Naive thymus-derived CD4-positive, alpha-beta T cell (primary cell): ENCODE results near the gene NOTO. TPM values are rescaled to one million over a fixed set of nuclear protein-coding genes. Genes with fewer than 3 reads are reported as not detected.

Experiments
- ATAC-seq: fragments of 150-1000 bp; cut with Tn5 transposase; 2 replicates; pipeline ENCODE4 v1.10.0; 2021; ENCODE audit warnings: mild to moderate bottlenecking, moderate library complexity
- CTCF ChIA-PET: fragments of 350-600 bp; sonication (Branson Sonifier 250); formaldehyde crosslinking; loops from one replicate; lab custom pipeline; 2021; ENCODE audit warnings: antibody characterized with exemption; lab: Charles Lee
- POLR2A ChIA-PET: fragments of 350-600 bp; sonication (Branson Sonifier 250); formaldehyde crosslinking; loops from one replicate; lab custom pipeline; 2021; ENCODE audit warnings: antibody characterized with exemption, inconsistent platforms; lab: Charles Lee
- DNase-seq, 9 donors: peaks; one replicate each; pipeline versions ENCODE4 v3.0.0 to v3.0.0-alpha.2; 2020 to 2022; ENCODE audit warnings: mixed read lengths in 1 of 9
- H3K27ac ChIP-seq: one replicate; pipeline ENCODE4 v1.7.0; 2013; ENCODE audit warnings: mild to moderate bottlenecking, low read depth, low read length, moderate library complexity
- H3K27me3 ChIP-seq, 2 donors: one replicate each; pipeline ENCODE4 v1.7.0; 2013; ENCODE audit warnings: low read length in 2 of 2, mild to moderate bottlenecking in 2 of 2, moderate library complexity in 2 of 2; ENCODE audit not compliant: control insufficient read depth in 2 of 2, insufficient read depth in 2 of 2
- H3K36me3 ChIP-seq, 3 experiments: 1 replicate in 2 of 3; 2 replicates in 1 of 3; pipeline ENCODE4 v1.7.0; 2013; ENCODE audit warnings: low read length in 3 of 3, mild to moderate bottlenecking in 3 of 3, moderate library complexity in 1 of 3; ENCODE audit not compliant: insufficient read depth in 3 of 3, control insufficient read depth in 2 of 3
- H3K4me1 ChIP-seq, 2 donors: one replicate each; pipeline ENCODE4 v1.7.0; 2013; ENCODE audit warnings: low read length in 2 of 2, mild to moderate bottlenecking in 2 of 2, moderate library complexity in 1 of 2; ENCODE audit not compliant: control insufficient read depth in 2 of 2, insufficient read depth in 2 of 2
- H3K4me3 ChIP-seq: 2 replicates; pipeline ENCODE4 v1.7.0; 2013; ENCODE audit warnings: mild to moderate bottlenecking, low read length
- H3K9me3 ChIP-seq, 3 experiments: 1 replicate in 2 of 3; 2 replicates in 1 of 3; pipeline ENCODE4 v1.7.0; 2013; ENCODE audit warnings: low read length in 3 of 3; ENCODE audit not compliant: control insufficient read depth in 2 of 3
- H3K27ac Mint-ChIP-seq, 9 donors: one replicate each; pipeline ENCODE4 v1.8.0; 2020 to 2022; ENCODE audit warnings: mixed read lengths in 9 of 9, mild to moderate bottlenecking in 8 of 9, moderate library complexity in 5 of 9, inconsistent platforms in 2 of 9
- H3K27me3 Mint-ChIP-seq, 5 donors: one replicate each; pipeline ENCODE4 v1.8.0; 2021 to 2022; ENCODE audit warnings: mixed read lengths in 5 of 5, mild to moderate bottlenecking in 1 of 5
- H3K36me3 Mint-ChIP-seq, 5 donors: one replicate each; pipeline ENCODE4 v1.8.0; 2020 to 2022; ENCODE audit warnings: mixed read lengths in 5 of 5, mild to moderate bottlenecking in 3 of 5, inconsistent platforms in 1 of 5
- H3K4me1 Mint-ChIP-seq, 7 donors: one replicate each; pipeline ENCODE4 v1.8.0; 2020 to 2022; ENCODE audit warnings: mixed read lengths in 7 of 7, mild to moderate bottlenecking in 3 of 7, inconsistent platforms in 1 of 7
- H3K4me3 Mint-ChIP-seq, 10 donors: one replicate each; pipeline ENCODE4 v1.8.0; 2020 to 2022; ENCODE audit warnings: mild to moderate bottlenecking in 10 of 10, mixed read lengths in 10 of 10, moderate library complexity in 6 of 10, inconsistent platforms in 2 of 10
- H3K9me3 Mint-ChIP-seq, 11 donors: one replicate each; pipeline ENCODE4 v1.8.0; 2020 to 2022; ENCODE audit warnings: mixed read lengths in 11 of 11, mild to moderate bottlenecking in 4 of 11, inconsistent platforms in 1 of 11, moderate library complexity in 1 of 11
- intact Hi-C, 2 donors: fragments of 100-400 bp; cut with micrococcal nuclease; formaldehyde crosslinking; loops; one replicate each; pipeline ENCODE4 v1.15.1; 2023
- polyA plus RNA-seq, 2 donors: library from polyadenylated mRNA; unstranded; fragments of 300-500 nt; fragmentation: Illumina TruSeq; gene quantifications; one replicate each; pipeline ENCODE4 v1.2.3, GENCODE V29; 2021
- total RNA-seq, 6 experiments: library from RNA in 5 of 6; stranded (reverse) in 5 of 6; gene quantifications; 1 replicate in 5 of 6; 2 replicates in 1 of 6; pipeline ENCODE4 v1.2.3 and lab custom pipeline; 2021 to 2026

NOTO gene
- total and polyA plus RNA-seq, 7 experiments from 2014 or later, result not detected

DNA sequence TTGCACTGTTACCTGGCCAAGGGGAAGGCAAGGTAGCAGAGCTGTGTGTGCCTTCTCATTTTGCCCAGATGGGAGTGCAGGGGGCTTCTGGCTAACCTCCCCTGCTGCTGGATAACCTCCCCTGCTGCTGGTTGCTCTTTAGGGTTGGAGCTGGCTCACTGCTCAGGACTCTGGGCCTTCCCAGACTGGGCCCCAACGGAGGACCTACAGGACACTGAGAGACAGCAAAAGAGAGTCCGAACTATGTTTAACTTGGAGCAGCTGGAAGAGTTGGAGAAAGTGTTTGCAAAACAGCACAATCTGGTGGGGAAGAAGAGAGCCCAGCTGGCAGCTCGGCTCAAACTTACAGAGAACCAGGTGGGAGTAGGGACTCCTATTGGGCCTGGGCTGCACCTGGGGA is 5.9 kb downstream of the NOTO start:
- Histone ChIP-seq H3K4me1 (peaks cover 9 to 11% of the 10 kb centered on the region in 2 donors), H3K36me3 (no peaks in the 10 kb centered on the region), H3K27ac (no peak overlapping the region), H3K4me3 (no peak overlapping the region), H3K27me3 (no peaks in the 10 kb centered on the region), H3K9me3 (no peaks in the 10 kb centered on the region)
- ChIA-PET CTCF (interaction anchor here (0.6 to 1.1 kb wide), 2 partner anchors 28 to 31 kb away, joined by 3 to 5 read pairs; no protein-coding TSS in a partner anchor), POLR2A (no interaction called here)
- ATAC-seq, result no peak
- no peaks in the 10 kb centered on the region for H3K36me3 Mint-ChIP-seq
- H3K27ac Mint-ChIP-seq, result no peak overlapping the region
- H3K27me3 Mint-ChIP-seq, result peaks cover 28 to 41% (median 33%) of the 10 kb centered on the region in 5 donors
- intact Hi-C loops, result no loop called here
- no peak for DNase-seq
- peaks cover 0 to 1% (median 0%) of the 10 kb centered on the region in 11 donors for H3K9me3 Mint-ChIP-seq
- peaks cover 2 to 16% (median 11%) of the 10 kb centered on the region in 7 donors for H3K4me1 Mint-ChIP-seq
- H3K4me3 Mint-ChIP-seq, result no peak overlapping the region

DNA sequence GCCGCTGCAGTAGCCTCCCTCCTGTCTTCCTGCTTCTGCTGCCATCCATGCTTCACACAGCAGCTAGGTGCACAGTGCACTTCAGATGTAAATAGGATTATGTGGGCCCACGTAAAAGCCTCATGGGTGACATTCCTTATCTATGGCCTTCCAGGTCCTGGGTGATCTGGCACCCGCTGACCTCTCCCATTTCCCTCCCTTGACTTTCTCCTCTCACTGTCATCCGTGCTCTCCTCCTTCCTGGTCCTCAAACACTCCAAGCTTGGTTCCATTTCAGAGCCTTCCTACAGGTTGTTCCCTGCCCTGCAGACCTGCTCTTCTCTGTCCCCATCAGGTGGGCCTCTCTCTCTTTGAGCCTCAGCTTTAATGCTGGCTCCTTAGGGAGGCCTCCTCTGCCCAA is 7.6 kb downstream of the NOTO start:
- Mint-ChIP-seq H3K27ac (no peak overlapping the region), H3K4me3 (no peak overlapping the region), H3K9me3 (no peaks in the 10 kb centered on the region), H3K27me3 (peaks cover 15 to 25% (median 19%) of the 10 kb centered on the region in 5 donors), H3K4me1 (peaks cover 6 to 28% (median 27%) of the 10 kb centered on the region in 7 donors), H3K36me3 (peaks cover 0 to 1% (median 0%) of the 10 kb centered on the region in 5 donors)
- H3K4me1 ChIP-seq, result peaks cover 14 to 18% of the 10 kb centered on the region in 2 donors
- no peak for DNase-seq
- H3K27ac ChIP-seq, result no peak overlapping the region
- CTCF ChIA-PET, result interaction anchor here (1.1 to 3.7 kb wide), 2 partner anchors 33 to 125 kb away, joined by 3 to 25 read pairs; no protein-coding TSS in a partner anchor
- H3K36me3 ChIP-seq, result peaks cover 0 to 4% (median 0%) of the 10 kb centered on the region in 3 experiments
- H3K9me3 ChIP-seq, result no peaks in the 10 kb centered on the region
- H3K4me3 ChIP-seq, result no peak overlapping the region
- POLR2A ChIA-PET, result interaction anchor here (0.6 kb wide), 1 partner anchor 937 kb away, joined by 3 read pairs; no protein-coding TSS in a partner anchor
- H3K27me3 ChIP-seq, result no peaks in the 10 kb centered on the region
- ATAC-seq, result no peak
- intact Hi-C loops, result loop anchor here in 1 of 2 donors (5.0 kb wide), 1 partner anchor 1747 kb away; the partner anchor contains the start of gene POLE4

DNA sequence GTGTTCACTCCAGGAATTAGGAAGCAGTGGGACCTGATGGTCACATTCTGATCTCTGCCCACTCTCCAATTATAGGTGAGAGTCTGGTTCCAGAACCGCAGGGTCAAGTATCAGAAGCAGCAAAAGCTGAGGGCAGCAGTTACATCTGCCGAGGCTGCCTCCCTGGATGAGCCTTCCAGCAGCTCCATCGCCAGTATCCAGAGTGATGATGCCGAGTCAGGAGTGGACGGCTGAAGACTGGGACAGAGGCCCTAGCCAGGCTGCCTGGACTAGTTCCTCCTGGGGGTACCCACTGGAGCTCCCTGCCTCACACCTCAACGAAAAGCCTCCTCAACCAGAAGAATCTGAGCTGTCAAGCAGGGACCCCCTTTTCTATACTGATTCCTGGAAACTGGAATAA is 8.3 kb downstream of the NOTO start:
- POLR2A ChIA-PET, result no interaction called here
- intact Hi-C loops, result loop anchor here in 1 of 2 donors (5.0 kb wide), 1 partner anchor 1747 kb away; the partner anchor contains the start of gene POLE4
- Mint-ChIP-seq H3K27ac (no peak overlapping the region), H3K27me3 (peaks cover 12 to 18% (median 16%) of the 10 kb centered on the region in 5 donors), H3K4me3 (no peak overlapping the region), H3K4me1 (peaks cover 13 to 35% (median 34%) of the 10 kb centered on the region in 7 donors), H3K9me3 (no peaks in the 10 kb centered on the region), H3K36me3 (peaks cover 0 to 1% (median 0%) of the 10 kb centered on the region in 5 donors)
- CTCF ChIA-PET, result interaction anchor here (0.5 to 3.7 kb wide), 4 partner anchors 34 to 324 kb away, joined by 3 to 25 read pairs (median 4); no protein-coding TSS in a partner anchor
- Histone ChIP-seq H3K27ac (no peak overlapping the region), H3K4me3 (no peak overlapping the region), H3K9me3 (no peaks in the 10 kb centered on the region), H3K4me1 (peaks cover 14 to 18% of the 10 kb centered on the region in 2 donors), H3K27me3 (no peaks in the 10 kb centered on the region), H3K36me3 (peaks cover 0 to 4% (median 0%) of the 10 kb centered on the region in 3 experiments)
- no peak for DNase-seq
- ATAC-seq, result no peak

DNA sequence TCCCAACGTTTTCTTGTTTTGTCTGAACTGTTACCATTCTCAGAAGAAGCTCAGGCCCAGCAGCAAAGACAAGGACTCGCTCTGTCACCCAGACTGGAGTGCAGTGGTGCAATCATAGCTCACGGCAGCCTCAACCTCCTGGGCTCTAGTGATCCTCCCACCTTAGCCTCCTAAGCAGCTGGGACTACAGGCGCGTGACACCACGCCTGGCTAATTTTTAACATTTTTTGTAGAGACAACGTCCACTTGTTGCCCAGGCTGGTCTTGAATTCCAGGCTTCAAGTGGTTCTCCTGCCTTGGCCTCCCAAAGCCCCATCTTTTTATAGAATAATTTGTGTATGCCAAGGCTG is 9.7 kb downstream of the NOTO start:
- Histone ChIP-seq H3K4me3 (no peak overlapping the region), H3K4me1 (peaks cover 14 to 18% of the 10 kb centered on the region in 2 donors), H3K9me3 (no peaks in the 10 kb centered on the region), H3K27ac (no peak overlapping the region), H3K27me3 (no peaks in the 10 kb centered on the region), H3K36me3 (peaks cover 0 to 4% (median 0%) of the 10 kb centered on the region in 3 experiments)
- Mint-ChIP-seq H3K4me3 (peak overlapping the region in 1 of 10 donors; percentile 97), H3K36me3 (peaks cover 0 to 1% (median 0%) of the 10 kb centered on the region in 5 donors), H3K4me1 (peaks cover 16 to 41% (median 36%) of the 10 kb centered on the region in 7 donors), H3K9me3 (no peaks in the 10 kb centered on the region), H3K27ac (no peak overlapping the region), H3K27me3 (peaks cover 6 to 10% (median 9%) of the 10 kb centered on the region in 5 donors)
- ATAC-seq, result no peak
- intact Hi-C loops, result loop anchor here (1.0 to 5.0 kb wide), 6 partner anchors 35 to 1745 kb away; partner anchors contain the start of gene POLE4 (in 1 of the 2)
- CTCF ChIA-PET, result interaction anchor here (0.7 to 3.7 kb wide), 15 partner anchors 9 to 225 kb away, joined by 3 to 25 read pairs (median 4); no protein-coding TSS in a partner anchor
- POLR2A ChIA-PET, result interaction anchor here (1.9 to 2.9 kb wide), 3 partner anchors 22 to 141 kb away, joined by 5 to 34 read pairs (median 7); partner anchors contain the start of genes CCT7, PRADC1, RAB11FIP5 and SFXN5
- no peak for DNase-seq

DNA sequence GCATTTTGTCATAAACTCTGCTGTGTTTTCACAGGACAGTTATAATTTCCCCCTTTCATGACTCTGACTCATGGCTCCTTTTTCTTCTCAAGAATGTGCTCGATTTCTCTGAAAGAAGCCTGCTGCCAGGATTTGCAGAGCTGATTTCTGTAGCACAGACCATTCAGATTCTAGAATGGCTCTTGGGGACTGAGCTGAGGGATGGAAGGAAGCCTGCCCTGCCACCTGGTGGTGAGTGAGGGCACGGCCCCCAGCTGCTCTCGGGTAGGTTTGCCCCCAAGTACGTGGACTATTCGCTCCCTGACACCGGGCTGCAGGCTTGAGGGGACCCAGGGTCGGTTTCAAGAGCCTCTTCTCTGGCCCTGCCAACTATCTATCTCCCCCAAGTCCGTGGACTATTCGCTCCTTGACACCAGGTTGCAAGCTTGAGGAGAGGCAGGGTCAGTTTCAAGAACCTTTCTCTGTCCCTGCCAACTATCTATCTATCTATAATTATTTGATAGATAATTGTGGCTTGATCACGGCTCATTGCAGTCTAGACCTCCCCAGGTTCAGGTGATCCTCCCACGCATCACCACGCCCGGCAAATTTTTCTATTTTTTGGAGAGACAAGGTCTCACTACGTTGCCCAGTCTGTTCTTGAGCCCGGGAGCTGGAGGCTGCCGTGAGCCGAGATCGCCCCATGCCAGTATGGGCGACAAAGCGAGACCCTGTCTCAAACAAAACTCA is 10.2 kb downstream of the NOTO start:
- peak overlapping the region in 8 of 10 donors; percentile 15 to 97 (median 62) for H3K4me3 Mint-ChIP-seq
- no peaks in the 10 kb centered on the region for H3K9me3 ChIP-seq
- H3K27me3 ChIP-seq, result no peaks in the 10 kb centered on the region
- H3K4me1 Mint-ChIP-seq, result peaks cover 16 to 44% (median 36%) of the 10 kb centered on the region in 7 donors
- peaks cover 14 to 18% of the 10 kb centered on the region in 2 donors for H3K4me1 ChIP-seq
- ChIA-PET CTCF (interaction anchor here (0.6 to 3.7 kb wide), 21 partner anchors 8 to 1820 kb away, joined by 3 to 25 read pairs (median 3); partner anchors contain the start of genes NOTO and PRADC1), POLR2A (interaction anchor here (0.6 to 2.9 kb wide), 4 partner anchors 10 to 141 kb away, joined by 3 to 34 read pairs (median 6); partner anchors contain the start of genes CCT7, NOTO, PRADC1 and RAB11FIP5)
- H3K4me3 ChIP-seq, result no peak overlapping the region
- peaks cover 0 to 1% (median 0%) of the 10 kb centered on the region in 5 donors for H3K36me3 Mint-ChIP-seq
- peak overlapping the region in 6 of 9 donors; percentile 40 to 98 (median 91) for H3K27ac Mint-ChIP-seq
- DNase-seq (peak; percentile 48 to 71 (median 64)), ATAC-seq (peak; percentile 76)
- intact Hi-C loops, result loop anchor here (1.0 to 5.0 kb wide), 6 partner anchors 35 to 1745 kb away; partner anchors contain the start of gene POLE4 (in 1 of the 2)
- H3K27ac ChIP-seq, result no peak overlapping the region
- peaks cover 4 to 8% (median 7%) of the 10 kb centered on the region in 5 donors for H3K27me3 Mint-ChIP-seq
- H3K36me3 ChIP-seq, result peaks cover 0 to 4% (median 0%) of the 10 kb centered on the region in 3 experiments
- no peaks in the 10 kb centered on the region for H3K9me3 Mint-ChIP-seq
